BJ (cell line): Measurements from ENCODE around the gene LDLRAP1. TPM values are rescaled to one million over a fixed set of nuclear protein-coding genes. Genes with fewer than 3 reads are reported as not detected.

ENCODE experiments used
- CTCF ChIA-PET: fragments of 350-600 bp; formaldehyde crosslinking; extraction: SDS; loops from one replicate; lab custom pipeline; 2021; ENCODE audit warnings: antibody characterized with exemption, inconsistent platforms; lab: Yijun Ruan, JAX
- POLR2A ChIA-PET: fragments of 300-600 bp; sonication (Branson Sonifier 250); formaldehyde crosslinking; extraction: SDS; loops from one replicate; lab custom pipeline; 2021; ENCODE audit warnings: antibody characterized with exemption; lab: Charles Lee
- DNase-seq: peaks from one replicate; pipeline ENCODE4 v3.0.0-alpha.2; 2011; ENCODE audit warnings: low read depth
- H3K27me3 ChIP-seq: 2 replicates; pipeline ENCODE4 v1.6.0; 2011; ENCODE audit warnings: low read length; ENCODE audit not compliant: control insufficient read depth, insufficient read depth
- H3K36me3 ChIP-seq: 2 replicates; pipeline ENCODE4 v1.5.1; 2011; ENCODE audit warnings: low read length; ENCODE audit not compliant: control insufficient read depth, insufficient read depth
- H3K4me3 ChIP-seq: 2 replicates; pipeline ENCODE4 v1.5.1; 2011; ENCODE audit warnings: low read depth, mild to moderate bottlenecking, control low read depth, low read length
- polyA minus RNA-seq: library from RNA; depleted of rRNA, polyadenylated mRNA; stranded (reverse); fragments of >200 nt; gene quantifications from 2 replicates; pipeline ENCODE4 v1.2.3, GENCODE V29; 2011; rRNA and poly(A)+ RNA removed
- polyA plus RNA-seq: library from polyadenylated mRNA; depleted of rRNA; stranded (reverse); fragments of >200 nt; gene quantifications from 2 replicates; pipeline ENCODE4 v1.2.3, GENCODE V29; 2011; rRNA removed
- TF ChIP-seq, protein P1 (sequence below): IDR thresholded peaks from 2 replicates; pipeline ENCODE4 v1.5.1; 2011; ENCODE audit warnings: low read depth, mild to moderate bottlenecking, control low read depth, inconsistent platforms, low read length, moderate library complexity; ENCODE audit not compliant: insufficient read depth

Gene LDLRAP1, protein sequence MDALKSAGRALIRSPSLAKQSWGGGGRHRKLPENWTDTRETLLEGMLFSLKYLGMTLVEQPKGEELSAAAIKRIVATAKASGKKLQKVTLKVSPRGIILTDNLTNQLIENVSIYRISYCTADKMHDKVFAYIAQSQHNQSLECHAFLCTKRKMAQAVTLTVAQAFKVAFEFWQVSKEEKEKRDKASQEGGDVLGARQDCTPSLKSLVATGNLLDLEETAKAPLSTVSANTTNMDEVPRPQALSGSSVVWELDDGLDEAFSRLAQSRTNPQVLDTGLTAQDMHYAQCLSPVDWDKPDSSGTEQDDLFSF
- polyA plus RNA-seq (17.1 and 27.2 TPM in 2 replicates), polyA minus RNA-seq (14.3 and 18.1 TPM in 2 replicates)

- POLR2A ChIA-PET = interaction anchor here (0.6 to 0.7 kb wide), 2 partner anchors 13 to 23 kb away, joined by 3 read pairs; no protein-coding TSS in a partner anchor
- CTCF ChIA-PET = interaction anchor here (0.5 to 1.0 kb wide), 4 partner anchors 22 to 65 kb away, joined by 3 read pairs; no protein-coding TSS in a partner anchor
- peak within 1 kb of the TSS; percentile 70 for H3K4me3 ChIP-seq
- TF ChIP-seq, protein P1, sequence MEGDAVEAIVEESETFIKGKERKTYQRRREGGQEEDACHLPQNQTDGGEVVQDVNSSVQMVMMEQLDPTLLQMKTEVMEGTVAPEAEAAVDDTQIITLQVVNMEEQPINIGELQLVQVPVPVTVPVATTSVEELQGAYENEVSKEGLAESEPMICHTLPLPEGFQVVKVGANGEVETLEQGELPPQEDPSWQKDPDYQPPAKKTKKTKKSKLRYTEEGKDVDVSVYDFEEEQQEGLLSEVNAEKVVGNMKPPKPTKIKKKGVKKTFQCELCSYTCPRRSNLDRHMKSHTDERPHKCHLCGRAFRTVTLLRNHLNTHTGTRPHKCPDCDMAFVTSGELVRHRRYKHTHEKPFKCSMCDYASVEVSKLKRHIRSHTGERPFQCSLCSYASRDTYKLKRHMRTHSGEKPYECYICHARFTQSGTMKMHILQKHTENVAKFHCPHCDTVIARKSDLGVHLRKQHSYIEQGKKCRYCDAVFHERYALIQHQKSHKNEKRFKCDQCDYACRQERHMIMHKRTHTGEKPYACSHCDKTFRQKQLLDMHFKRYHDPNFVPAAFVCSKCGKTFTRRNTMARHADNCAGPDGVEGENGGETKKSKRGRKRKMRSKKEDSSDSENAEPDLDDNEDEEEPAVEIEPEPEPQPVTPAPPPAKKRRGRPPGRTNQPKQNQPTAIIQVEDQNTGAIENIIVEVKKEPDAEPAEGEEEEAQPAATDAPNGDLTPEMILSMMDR = no peak
- H3K36me3 ChIP-seq = no peaks in the 10 kb centered on the region
- DNase-seq = no peak
- H3K27me3 ChIP-seq = peaks cover 3% of the 10 kb centered on the region; the same call in 1 of the 2 replicates
Measured at GRCh38 chr1:25543425-25544242, at the start of gene LDLRAP1. Gene LDLRAP1 (plus strand): TSS chr1:25543606. CDS start chr1:25543699, 93 bp downstream.

GRCh38 chr1:25494952-25495351 is 48.5 kb upstream of the LDLRAP1 start:
- DNase-seq = no peak
- TF ChIP-seq, protein P1 = no peak
- peaks cover 10% of the 10 kb centered on the region for H3K36me3 ChIP-seq
- POLR2A ChIA-PET = no interaction called here
- no peaks in the 10 kb centered on the region for H3K27me3 ChIP-seq
- no peak overlapping the region for H3K4me3 ChIP-seq
- CTCF ChIA-PET = no interaction called here

DNA sequence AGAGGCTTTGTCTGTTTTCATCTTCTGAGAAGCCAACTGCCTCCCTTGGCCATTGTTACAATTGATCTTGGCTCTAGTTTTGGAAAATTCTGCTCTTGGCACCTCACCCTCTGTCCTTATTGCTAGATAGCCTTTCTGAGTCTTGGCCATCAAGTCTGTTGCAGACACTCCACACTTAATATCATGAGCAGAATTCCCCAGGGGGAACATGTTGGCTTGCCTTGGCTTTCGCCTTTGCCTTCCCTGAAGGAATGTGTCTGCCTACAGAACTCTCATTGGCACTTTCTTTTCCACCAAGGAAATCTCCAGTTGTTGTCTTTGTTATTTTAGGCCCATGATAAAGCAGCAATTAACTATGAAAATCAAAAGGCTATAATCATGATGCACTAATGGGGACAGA is 42.7 kb upstream of the LDLRAP1 start:
- no peaks in the 10 kb centered on the region for H3K27me3 ChIP-seq
- ChIA-PET CTCF (interaction anchor here (1.2 to 3.6 kb wide), 3 partner anchors 9 to 12 kb away, joined by 3 to 16 read pairs (median 5); no protein-coding TSS in a partner anchor), POLR2A (interaction anchor here (0.6 kb wide), 1 partner anchor 23 kb away, joined by 6 read pairs; no protein-coding TSS in a partner anchor)
- no peak overlapping the region for H3K4me3 ChIP-seq
- H3K36me3 ChIP-seq = peaks cover 2% of the 10 kb centered on the region
- TF ChIP-seq, protein P1 = no peak
- DNase-seq = no peak

DNA sequence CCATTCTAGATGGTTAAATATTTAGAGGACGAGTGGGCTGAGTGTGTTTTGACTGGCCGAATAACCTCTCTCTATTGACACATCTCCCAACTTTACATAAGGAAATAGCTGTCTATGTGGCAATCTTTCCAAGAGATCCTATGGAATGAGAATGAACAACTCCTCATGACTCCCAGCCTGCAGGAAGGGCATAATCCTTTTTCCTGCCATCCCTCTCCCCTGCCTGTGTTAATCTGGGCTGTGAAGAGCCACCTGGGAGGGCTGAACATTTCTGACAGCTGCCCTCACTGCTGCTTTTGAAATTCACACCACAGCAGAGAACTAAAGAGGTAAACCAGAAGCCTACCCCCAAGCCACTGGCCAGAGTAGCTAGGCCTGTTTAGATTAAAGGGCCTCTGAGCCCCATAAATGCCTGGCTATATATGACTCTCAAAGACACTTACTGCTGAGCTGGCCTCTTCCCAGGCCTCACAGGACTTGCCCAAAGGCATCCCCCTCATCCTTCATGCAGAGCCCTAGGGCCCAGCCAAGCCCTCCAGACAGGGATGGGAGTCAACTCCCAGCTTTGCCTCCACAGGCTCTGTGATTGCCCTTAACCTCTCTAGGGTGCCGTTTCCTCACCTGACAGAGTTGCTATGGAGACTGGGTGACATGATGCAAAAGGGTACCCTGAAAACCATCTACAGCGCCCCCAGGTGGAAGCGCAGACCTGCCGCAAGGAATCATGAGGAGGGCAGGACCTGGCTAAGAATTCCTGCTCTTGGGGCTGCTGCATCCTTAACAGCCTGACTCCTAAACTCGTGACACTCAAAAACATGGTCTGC is 42.0 kb upstream of the LDLRAP1 start:
- ChIA-PET POLR2A (interaction anchor here (0.6 kb wide), 2 partner anchors 24 to 39 kb away, joined by 4 to 6 read pairs; no protein-coding TSS in a partner anchor), CTCF (interaction anchor here (0.6 to 3.6 kb wide), 7 partner anchors 10 to 299 kb away, joined by 3 to 16 read pairs (median 3); partner anchors contain the start of gene SELENON)
- peaks cover 2% of the 10 kb centered on the region for H3K36me3 ChIP-seq
- H3K4me3 ChIP-seq = no peak overlapping the region
- TF ChIP-seq, protein P1 = peak; percentile 35
- peak; percentile 31 for DNase-seq
- no peaks in the 10 kb centered on the region for H3K27me3 ChIP-seq
